ENCODE data around the gene MSI2.
A peak's percentile ranks its signal among the peaks of the same experiment; 100 is the strongest.

The MSI2 gene

DNA sequence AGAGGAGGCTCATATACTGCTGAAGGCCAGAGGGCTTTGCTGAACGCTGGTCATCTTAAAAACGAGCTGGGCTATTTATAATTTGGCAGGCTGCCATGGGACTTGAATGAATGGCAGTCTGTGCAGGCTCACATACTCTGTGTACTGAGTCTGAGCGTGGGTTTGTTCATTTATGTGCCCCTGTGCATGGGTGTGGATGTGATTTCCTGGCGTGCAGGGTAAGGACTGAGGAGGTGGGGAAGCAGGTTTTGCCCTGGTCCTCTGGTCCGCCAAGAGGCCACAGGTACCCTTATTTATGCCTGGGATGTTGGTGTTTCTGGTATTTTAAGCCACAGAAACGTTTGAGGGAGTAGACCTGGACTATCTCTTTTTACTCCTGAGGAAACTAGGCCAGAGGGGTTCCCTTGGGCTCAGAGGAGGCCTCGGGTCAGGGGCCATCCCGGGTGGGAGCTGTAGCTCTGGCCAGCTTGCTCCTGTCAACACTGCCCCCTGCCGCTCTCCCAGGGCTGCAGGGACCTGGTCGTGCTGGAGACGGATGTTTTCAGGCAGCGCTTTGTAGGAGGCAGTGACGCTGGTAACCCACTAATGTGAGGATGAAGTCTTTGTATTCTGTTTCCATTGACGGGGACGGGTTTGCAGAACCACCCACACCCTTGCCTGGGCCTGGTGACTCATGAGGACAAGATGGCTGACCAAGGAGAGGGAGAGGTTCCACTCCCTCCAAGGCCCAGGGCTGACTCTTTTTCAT is 184.4 kb downstream of the MSI2 start:
- DNase-seq (ENCODE audit: low spot score), result peak; percentile 65

DNA sequence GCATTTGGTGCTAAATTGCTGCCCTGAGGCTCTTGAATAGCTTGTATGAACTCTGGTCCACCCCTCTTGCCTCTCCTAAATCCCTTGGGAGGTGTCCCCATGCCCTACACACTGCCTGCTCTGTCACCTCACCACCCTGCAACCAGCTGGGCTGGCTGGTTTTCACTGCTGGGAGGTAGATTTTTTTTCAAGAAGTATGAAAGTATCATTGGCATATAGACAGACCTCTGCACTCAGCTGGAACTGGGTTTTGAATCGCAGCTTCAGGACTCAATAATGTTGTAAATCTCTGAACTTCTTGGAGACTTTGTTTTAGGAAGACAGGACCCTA is 184.9 kb downstream of the MSI2 start:
- DNase-seq (ENCODE audit: low spot score), result no peak

DNA sequence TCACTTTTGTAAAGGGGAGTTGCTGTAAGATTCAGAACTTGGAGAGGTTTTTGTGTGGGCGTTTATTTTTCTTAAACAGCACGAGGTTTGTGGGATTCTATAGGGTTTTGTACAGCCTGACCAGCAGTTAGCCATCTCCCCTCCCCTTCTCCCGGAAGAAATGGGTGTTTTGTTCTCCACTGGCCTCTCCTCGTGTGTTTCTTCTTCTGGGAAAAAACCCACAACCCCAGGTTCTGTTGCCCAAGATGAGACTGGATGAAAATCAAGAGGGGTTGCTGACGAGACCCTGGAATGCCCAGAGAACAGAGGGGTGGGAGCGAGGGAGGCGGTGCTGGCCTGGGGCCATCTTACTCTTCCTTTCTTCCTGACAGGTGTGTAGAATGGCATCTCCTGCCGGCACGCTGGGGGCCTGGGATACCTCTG is 186.1 kb downstream of the MSI2 start:
- DNase-seq (ENCODE audit: low spot score), result peak; percentile 26

DNA sequence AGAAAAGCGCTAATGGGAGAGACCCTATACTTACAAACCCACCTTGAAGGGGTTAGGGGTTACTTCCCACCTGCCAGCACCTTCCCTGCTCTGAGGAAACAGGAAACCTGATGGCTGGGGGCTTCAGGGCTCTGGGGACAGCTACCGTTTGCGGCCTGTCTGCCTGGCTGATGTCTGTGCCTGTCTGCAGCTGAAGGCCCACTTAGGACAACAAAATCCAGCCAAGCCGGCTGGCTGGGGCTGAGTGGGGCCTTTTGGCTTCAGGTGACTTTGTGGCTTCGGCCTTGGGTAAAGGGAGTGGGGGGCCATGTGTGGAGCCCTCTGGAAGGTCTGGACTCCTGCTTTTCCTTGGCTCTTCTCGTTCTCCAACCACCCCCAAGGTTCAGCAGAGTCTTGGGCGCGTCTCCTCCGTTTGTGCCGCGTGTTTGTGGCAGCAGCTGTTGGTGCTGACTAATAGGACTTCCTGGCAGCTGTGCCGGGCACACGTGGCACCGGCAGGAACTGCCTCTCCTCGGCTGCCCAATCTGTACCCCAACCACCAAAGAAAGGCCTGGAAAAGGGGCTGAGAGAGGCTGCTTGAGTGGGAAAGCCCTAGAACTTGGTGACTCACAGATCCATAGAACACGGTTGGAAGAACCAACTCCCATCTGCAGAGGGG is 186.7 kb downstream of the MSI2 start:
- DNase-seq (ENCODE audit: low spot score), result no peak

DNA sequence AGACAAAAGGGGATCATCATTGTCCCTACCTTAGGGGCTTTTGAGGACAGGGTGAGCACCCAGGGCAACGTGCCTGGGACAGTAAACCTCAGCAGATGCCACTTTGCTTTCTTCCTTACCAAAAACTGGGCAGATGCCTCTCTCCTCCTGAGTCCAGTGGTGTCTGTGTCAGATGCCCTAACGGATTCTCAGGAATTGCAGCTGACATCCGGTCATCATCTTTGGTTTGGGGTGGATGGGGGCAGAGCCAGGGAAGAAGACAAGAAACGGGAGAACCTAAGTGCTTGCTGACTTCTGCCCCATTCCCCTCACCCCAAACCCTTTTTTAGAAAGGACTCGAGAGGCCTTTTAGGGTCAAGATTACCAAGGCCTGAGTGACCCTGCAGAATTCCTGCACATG is 187.5 kb downstream of the MSI2 start:
- no peak for DNase-seq (ENCODE audit: low spot score)

DNA sequence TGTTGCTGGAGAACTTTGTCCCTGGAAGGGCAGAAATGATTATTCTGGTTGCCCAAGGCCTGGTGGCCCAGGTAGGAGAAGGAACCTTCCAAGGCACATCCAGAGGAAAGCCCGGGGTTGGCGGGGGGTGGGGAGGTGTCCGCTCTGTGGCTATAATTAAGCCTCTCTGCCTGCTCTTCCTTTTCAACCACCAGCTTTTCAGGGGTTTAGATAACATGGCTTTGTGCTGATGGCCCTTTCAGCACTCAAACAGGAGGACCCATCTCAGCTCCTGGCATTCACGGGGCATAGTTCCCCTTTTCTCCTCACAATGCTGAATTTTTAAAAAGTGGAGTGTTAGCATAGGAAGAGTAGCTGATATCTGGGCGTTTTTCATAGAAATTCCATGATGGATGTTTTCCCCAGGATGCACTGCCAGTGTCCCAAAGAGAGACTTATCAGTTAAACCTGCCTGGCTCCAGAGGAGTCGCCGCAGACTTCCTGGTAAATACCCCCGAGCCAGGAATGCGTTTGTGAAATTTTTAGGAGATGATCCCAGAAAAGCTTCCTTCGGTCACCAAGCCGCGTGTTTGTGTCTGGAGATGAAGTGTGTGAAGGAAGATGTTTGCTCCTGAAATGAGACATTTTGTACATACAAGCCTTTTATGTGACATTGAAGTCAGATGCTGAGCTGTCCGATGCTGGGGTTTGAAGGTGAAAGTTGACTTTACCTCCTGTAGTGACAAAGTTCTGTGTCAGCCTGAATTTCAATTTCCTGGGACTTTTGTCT is 188.5 kb downstream of the MSI2 start:
- no peak for DNase-seq (ENCODE audit: low spot score)

DNA sequence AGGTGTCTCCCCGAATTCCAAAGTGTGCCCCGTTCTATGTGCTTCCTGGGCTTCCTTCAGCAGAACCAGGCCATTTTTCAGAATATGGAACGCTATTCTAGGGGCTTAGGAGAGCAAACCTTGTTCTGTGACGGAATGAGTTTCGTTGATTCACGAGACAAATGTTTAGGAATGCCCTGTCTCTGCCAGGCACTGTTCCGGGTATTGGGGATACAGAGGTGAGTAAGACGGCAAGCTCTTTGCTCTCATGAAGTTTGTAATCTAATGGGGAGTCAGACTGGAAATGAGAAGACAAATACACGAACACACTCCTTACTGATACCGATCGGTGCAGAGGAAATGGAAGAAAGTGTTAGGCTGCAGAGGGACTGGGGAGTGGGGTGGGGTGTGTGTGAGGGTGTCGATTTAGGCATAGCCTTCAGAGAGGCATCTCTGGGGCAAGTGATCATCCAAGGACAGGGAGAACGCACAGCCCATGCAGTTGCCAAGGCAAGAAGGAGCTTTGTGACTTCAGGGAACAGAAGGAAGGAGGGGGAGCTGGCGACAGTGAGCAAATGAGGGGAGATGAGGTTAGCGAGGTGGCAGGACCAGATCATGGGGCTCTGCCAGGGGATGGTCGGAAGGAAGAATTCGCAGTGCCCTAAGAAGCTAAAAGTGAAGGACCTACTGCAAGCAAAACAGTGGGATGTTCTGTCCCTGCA is 189.6 kb downstream of the MSI2 start:
- no peak for DNase-seq (ENCODE audit: low spot score)

DNA sequence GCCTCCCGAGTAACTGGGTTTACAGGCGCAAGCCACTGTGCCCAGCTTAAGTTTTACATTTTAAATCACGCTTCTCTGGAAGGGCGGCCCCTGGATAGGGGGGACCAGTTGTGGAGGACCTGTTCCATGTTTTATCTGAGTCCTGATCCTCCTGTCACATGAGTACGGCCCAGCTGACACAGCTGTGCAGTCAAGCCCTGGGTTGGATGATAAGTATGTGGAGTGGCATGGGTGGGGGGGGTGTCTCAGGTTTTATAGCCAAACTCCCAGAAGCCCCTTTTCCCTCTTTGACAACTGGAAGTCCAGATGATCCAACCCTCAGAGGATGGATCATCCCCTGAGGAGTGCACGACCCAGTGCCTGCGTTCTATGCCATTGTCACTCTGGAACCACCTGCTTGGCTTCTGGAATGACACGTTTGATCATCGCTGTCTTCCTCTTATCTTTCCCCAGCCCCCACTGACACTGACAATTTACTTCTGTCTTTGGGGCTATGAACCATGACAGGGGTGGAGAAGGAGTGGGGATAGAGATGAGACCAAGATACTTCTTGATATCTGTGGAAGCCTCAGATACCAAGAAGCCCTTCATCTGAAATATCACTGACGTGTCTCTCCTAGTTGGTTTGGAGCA is 191.2 kb downstream of the MSI2 start:
- no peak for DNase-seq (ENCODE audit: low spot score)

DNA sequence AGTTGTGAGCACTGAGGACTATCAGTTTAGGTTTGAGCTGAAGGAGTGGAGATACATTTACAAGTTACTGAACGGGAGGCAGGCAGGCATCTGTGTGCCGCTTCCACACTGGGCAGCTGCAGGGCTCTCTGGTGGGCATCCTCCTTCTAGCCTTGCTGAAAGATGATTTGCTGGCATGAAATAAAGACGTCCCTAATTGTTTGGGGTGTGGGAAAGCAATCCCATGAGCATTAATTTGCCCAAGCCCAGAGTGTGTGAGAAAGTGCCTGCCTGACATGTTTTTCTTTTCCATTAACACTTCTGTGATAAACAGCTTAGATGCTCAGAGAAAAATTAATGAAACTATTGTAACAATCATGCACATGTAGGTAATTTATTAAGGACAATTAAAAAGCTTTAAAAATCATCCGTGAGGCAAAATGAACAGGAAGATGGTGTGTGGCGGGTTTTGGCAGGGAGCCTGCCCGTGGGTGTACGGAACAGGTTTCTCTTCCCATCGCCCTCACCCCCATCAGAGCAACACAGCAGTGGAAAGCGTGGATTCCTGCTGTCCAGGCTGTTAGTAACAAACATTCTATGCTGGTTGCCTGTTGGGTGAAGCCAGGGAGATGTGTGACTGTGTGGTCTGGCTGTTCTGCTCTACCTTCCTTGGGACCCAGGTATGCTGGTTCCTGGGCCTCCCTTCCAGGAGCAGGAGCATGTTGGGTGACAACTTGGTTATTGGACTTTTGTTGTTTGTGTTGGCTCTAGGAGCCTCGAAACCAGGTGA is 191.9 kb downstream of the MSI2 start:
- DNase-seq (ENCODE audit: low spot score), result no peak

DNA sequence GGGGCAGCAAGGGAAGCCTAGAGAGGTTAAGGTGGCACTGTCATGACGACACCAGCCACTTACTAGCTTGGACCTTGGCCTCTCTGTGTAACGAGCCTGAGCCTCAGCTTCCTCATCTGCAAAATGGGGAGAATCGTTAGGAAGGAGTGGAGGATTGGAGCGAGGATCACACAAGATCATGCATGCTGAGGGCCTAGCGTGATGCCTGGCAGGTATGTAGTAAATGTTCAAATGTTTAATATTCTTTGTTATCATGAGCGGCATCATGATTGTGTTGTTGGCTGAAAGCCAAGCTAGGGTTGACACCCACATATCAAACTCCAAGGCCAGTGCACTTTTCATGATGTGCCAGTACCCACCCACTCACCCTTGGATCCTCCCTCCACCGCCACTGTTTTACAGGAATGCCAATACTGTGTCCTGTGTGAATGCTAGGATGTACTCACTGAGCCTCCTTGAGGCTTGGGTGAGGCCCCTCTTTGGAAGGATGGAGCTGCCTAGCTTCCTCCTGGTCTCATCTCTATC is 192.5 kb downstream of the MSI2 start:
- DNase-seq (ENCODE audit: low spot score), result no peak

DNA sequence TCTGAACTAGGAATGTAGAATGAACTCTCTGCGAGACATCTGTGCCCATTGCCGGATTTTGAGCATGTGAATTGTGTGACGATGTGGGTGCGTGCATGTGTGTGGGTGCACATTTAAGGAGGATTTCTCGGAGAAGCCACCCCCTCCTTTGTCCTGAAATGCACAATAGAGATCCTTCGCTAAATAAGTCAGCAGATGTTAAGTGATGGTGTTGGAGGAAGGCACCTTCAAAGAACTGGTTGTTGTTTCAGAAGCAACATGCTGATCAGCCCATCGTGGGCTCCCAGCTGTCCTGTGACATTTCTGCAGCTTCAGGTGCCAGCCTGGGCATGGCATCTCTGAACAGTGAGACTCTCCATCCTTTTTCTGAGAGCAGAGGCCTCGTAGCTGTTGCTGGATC is 194.9 kb downstream of the MSI2 start:
- no peak for DNase-seq (ENCODE audit: low spot score)

DNA sequence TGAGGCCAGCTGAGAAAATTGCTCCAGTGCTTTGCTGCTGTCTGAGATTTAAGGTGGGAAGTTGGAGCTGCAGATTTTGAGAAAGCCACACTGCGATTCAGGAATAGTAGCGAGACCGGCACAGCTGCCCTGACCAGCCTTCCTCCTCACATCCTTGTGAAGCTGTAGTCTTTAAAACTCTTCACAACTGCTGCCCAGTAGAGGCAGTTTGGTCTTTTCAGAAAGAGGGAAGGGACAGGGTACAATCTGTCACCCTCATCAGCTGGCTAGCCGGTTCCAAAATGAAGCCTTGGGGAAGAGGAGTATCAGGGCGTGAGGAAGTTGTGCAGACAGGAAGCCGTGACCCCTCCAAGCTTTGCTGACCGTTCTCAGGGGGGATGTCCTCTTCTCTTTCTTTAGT is 195.3 kb downstream of the MSI2 start:
- DNase-seq (ENCODE audit: low spot score), result no peak

DNA sequence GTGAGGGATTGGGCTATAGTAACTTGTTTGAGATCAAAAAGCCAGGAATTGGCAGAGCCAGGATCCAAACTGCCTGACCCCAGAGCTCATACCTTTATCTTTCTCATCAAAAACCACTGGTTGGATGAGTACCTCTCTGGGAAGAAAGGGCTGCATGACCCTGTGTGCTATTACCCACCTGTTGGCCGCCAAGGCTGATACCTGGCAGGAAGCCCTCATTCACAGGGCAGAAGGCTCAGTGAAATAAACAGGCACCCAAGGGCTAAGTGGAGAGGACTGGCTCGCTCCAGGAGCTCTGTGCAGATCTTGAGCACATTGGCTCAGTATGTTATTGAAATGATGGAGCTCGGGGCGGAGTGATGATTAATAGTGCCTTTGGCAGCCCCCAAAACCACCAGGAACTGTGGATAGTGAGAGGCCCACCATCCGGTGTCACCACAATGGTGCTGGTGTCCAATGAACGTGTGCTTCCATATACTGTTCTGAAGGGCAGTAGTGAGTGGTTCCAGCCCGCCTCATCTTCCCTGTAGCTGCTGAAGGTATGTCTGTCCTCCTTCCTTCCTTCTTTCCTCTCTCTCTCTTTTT is 197.6 kb downstream of the MSI2 start:
- no peak for DNase-seq (ENCODE audit: low spot score)

DNA sequence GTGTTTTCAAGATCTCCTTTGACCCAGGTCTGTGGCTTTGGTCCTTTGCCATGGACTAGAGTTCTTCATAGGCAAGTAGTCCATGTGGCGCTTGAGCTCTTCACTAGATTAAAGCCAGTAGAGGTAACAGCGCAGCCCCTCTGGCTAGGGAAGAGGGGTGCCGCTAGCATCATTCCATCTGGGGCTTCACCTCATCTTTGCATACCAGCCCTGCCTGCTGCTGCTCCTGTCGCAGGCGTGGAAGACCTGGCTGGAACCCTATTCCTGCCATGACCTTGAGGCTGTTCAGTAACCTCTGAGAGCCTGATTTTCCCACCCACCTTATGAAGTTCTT is 198.4 kb downstream of the MSI2 start:
- DNase-seq (ENCODE audit: low spot score), result no peak

DNA sequence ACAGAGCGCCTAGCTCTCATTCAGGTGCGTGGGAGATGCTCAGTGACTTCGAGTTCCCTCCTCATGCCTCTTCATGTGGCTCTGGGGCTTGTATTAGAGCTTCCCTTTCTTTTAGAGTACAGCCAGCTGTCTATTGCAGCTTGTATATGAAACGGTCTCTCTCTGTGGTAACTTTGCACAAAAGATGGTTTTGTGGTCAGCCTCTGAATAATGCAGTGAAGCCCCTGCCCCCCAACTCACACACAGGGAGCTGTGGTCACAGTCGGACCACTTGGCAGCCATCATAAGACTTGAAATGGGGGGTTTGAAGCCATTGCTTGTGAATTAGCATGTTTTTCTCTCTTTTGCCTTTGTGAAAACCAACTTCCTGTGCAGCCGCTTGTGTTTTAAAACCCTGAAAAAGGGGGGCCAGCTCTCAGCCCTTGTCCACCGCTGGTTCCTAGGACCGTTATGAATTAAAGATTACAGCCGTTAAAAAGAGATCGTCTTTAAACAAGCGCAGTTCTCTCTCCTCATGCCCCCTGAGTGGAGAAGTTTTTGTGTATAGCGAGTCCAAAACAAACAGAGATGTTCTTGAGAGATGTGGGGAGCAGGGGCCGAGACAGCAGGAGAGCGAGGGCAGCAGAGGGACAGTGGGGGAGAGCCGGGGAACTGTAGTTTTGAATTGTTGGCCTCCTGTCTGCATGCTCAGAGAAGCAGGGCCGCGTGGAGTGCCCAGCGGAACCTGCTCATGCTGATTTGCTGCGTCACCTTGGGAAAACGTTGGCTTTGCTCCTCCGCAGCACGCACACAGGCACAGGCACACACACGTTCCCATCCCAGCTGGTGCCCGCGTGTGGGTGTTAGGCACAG is 199.0 kb downstream of the MSI2 start:
- DNase-seq (ENCODE audit: low spot score), result no peak

DNA sequence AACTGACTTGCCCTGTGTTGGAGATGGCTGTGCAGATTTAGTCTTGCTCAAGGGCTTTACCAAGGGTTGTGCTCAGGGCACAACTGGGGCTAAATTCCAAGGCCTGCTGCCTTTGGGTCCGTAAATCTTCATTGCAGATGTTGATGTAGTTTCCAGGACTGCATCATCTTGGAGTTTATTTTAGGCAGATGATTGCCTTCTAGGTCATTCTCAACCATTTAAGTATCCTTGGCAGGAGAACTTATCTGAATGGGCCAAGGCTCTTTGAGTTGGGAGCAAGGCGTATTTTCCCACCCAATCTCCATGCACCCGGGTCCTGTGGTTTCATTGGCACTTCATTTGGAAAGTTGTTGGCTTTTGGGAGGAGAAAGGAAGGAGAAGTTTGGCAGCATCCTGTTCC is 200.3 kb downstream of the MSI2 start:
- DNase-seq (ENCODE audit: low spot score), result no peak

DNA sequence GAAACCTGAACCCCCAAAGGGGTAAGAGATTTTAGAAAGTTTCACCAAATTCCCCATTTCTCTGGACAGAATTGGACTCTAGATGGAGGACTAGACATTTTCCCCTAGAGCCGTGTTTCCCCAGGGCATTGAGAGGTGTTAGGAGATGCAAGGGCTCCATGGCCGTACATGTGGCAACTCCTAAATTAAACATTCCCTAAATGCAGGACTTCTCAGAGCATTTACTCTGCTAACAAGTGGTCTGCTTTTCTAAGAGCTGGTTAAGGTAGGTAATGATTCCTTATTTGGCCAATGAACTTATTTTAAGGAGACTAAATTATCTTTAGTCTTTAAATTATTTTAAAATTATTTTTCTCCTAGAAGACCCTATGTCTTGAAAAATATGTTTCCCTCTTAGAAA is 200.9 kb downstream of the MSI2 start:
- no peak for DNase-seq (ENCODE audit: low spot score)

DNA sequence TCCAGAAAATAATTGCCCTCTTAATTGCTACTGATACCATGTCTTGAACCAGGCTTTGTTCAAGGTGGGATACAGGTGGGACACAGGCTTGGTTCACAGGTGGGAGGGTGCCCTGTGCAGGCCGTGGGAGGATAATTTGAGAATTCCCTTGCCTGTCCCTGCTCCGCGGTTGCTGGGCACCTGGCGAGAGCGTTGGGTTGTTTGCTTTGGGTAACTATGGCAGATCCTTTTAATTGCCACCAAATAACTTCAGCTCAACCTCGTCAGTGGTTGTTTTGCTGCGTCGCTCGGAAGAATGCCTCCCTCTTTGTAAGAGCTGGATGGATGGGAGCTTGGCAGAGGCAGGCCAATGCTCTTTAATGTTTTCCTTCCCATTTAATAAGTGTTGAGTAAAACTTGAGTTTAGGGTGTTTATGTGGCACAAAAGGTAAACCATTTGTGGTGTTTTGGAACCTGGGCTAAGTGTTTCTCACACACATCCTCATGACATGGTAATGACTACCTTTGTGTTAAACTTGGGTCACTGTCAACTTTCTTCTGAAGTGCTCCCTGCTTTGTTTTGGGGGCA is 202.5 kb downstream of the MSI2 start:
- no peak for DNase-seq (ENCODE audit: low spot score)

DNA sequence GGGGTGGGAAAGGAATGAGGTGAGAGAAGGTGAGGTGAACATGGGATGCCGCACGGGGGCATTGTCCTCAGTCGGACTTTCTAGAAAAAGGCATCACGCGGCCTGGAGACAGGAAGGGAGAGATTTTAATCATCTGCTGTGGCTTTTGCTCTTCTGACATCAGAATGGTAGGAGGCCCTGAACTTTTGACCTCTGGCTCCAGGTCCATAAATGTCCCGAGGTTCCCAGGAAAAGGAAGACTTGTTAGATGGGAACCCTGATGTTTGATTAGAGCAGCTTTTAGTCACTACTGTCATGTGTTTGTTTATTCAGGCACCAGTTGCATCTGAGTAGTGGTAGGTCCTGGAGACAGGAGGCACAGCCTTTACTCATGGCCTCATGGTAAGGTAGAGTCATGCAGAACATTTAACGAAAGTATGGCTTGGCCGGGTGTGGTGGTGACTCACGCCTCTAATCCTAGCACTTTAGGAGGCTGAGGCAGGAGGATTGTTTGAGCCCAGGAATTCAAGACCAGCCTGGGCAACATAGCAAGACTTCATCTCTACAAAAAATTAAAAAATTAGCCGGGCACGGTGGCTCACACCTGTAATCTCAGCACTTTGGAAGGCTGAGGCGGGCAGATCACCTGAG is 203.1 kb downstream of the MSI2 start:
- DNase-seq (ENCODE audit: low spot score), result no peak

All from AG08396 (cell line).